ENCODE data around the gene CCDC146. TPM values are rescaled to one million over a fixed set of nuclear protein-coding genes. Genes with fewer than 3 reads are reported as not detected.

Gene CCDC146
- total RNA-seq, 4 donors from 2014 or later, result 13.7 to 65.1 (median 15.7) TPM

DNA sequence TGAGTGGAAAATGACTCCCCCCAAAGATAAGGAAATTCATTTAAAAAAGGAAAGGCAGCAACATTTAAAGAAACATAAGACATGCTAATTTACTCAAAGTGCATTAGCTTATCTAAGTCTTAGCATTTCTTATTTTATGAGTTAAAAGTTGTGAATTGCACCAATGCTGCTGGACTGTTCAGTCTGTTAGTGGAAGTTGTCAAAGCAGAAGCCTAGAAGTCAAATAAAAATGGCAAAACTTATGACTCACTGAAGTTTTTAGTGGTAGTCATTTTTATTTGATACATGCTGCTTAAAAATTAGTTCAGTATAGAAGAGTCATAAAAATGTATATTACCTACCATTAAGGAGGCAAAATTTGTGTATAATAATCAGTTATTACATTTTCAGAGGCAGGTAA lies 168.0 kb downstream of the CCDC146 start:
- DNase-seq (ENCODE audit: low spot score in 2 of 2), result no peak
- Histone ChIP-seq H3K9me3 (no peaks in the 10 kb centered on the region), H3K27ac (no peak overlapping the region), H3K36me3 (peaks cover 20% of the 10 kb centered on the region), H3K4me1 (no peaks in the 10 kb centered on the region), H3K4me3 (no peak overlapping the region), H3K27me3 (no peaks in the 10 kb centered on the region)
- TF ChIP-seq POLR2A (IDR thresholded peaks at IDR 0.05) (no peak), POLR2AphosphoS5 (IDR thresholded peaks at IDR 0.05) (no peak), EP300 (IDR thresholded peaks at IDR 0.05) (no peak)
- TF ChIP-seq, protein P1, sequence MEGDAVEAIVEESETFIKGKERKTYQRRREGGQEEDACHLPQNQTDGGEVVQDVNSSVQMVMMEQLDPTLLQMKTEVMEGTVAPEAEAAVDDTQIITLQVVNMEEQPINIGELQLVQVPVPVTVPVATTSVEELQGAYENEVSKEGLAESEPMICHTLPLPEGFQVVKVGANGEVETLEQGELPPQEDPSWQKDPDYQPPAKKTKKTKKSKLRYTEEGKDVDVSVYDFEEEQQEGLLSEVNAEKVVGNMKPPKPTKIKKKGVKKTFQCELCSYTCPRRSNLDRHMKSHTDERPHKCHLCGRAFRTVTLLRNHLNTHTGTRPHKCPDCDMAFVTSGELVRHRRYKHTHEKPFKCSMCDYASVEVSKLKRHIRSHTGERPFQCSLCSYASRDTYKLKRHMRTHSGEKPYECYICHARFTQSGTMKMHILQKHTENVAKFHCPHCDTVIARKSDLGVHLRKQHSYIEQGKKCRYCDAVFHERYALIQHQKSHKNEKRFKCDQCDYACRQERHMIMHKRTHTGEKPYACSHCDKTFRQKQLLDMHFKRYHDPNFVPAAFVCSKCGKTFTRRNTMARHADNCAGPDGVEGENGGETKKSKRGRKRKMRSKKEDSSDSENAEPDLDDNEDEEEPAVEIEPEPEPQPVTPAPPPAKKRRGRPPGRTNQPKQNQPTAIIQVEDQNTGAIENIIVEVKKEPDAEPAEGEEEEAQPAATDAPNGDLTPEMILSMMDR (IDR thresholded peaks at IDR 0.05), result no peak

DNA sequence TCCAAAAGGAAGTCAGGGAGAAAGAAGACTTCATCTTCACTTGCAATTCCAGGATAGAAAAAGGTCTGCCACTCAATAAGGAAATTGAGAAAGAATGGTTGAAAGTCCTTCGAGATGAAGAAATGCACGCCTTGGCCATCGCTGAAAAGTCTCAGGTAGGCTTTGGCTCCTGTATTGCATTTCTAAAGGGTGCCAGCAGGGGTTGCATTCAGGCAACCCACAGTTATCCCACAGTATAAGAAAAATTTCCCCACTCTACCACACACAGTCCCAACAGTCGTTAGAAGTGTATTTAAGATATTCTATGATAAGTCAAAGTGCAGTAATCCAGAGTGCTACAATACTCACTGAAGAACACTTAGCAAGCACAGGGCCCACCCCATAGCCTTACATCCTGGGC lies 170.6 kb downstream of the CCDC146 start:
- peaks cover 5% of the 10 kb centered on the region for H3K9me3 ChIP-seq
- no peak overlapping the region for H3K4me3 ChIP-seq
- DNase-seq (ENCODE audit: low spot score in 2 of 2), result no peak
- H3K27me3 ChIP-seq, result no peaks in the 10 kb centered on the region
- H3K36me3 ChIP-seq, result peaks cover 27% of the 10 kb centered on the region
- H3K4me1 ChIP-seq, result no peaks in the 10 kb centered on the region
- H3K27ac ChIP-seq, result no peak overlapping the region
- WGBS, result 93% methylated on average over 4 of the region's 4 CpGs
- no peak for TF ChIP-seq POLR2AphosphoS5 (IDR thresholded peaks at IDR 0.05)
- no peak for TF ChIP-seq POLR2A (IDR thresholded peaks at IDR 0.05)
- no peak for TF ChIP-seq EP300 (IDR thresholded peaks at IDR 0.05)
- TF ChIP-seq, protein P1 (IDR thresholded peaks at IDR 0.05), result no peak

DNA sequence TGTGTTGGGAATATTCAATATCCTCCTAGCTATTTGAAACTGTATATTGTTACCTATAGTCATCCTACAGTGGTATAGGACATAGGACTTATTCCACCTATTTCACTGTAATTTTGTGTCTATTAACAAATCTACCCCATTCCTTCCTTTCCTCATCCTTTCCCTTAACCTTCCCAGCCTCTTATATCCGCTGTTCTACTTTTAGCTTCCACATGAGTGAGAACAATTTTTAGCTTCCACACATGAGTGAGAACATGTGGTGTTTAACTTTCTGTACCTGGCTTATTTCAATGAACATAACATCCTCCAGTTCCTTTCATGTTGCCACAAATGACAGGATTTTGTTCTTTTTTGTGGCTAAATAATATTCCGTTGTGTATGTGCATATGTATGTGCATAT lies 173.1 kb downstream of the CCDC146 start:
- Histone ChIP-seq H3K27me3 (no peaks in the 10 kb centered on the region), H3K4me1 (no peaks in the 10 kb centered on the region), H3K27ac (no peak overlapping the region), H3K9me3 (peaks cover 5% of the 10 kb centered on the region), H3K36me3 (peaks cover 21% of the 10 kb centered on the region), H3K4me3 (no peak overlapping the region)
- no peak for TF ChIP-seq EP300 (IDR thresholded peaks at IDR 0.05)
- TF ChIP-seq, protein P1 (IDR thresholded peaks at IDR 0.05), result no peak
- TF ChIP-seq POLR2AphosphoS5 (IDR thresholded peaks at IDR 0.05), result no peak
- TF ChIP-seq POLR2A (IDR thresholded peaks at IDR 0.05), result no peak
- WGBS, result 95% methylated on average over 2 of the region's 2 CpGs
- DNase-seq (ENCODE audit: low spot score in 2 of 2), result no peak

DNA sequence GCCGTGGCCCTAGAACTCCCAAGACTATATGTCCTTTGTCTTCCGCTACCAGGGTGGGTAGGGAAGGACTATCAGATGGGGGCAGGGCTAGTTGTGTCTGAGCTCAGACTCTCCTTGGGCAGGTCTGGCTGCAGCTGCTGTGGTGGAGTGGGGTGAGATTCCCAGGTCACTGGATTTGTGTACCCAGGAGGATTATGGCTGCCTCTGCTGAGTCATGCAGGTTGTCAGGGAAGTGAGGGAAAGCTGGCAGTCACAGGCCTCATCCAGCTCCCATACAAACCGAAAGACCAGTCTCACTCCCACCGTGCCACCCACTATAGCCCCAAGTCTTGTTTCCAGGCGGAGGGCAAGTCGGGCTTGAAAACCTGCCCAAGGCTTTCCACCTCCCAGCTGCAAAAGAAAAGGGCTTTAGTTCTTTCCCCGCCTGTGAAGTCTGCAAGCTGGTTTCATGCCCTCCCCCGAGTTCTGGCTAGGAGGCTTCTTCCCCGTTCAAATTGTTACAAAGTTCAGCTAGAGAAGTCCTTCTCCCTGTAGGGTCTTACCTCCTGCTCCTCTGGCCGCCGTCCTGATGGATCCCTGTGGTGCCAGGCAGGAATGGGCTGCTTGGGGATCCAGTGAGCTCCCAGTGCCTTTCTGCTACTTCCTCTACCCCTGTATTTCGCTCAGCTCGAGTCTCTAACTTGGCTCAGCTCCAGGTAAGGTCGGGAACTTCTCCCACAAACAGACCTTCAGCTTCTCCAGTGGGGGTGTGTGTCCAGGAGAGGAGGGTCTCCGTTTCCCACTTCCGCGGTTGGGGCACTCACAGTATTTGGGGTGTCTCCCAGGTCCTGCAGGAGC lies 184.0 kb downstream of the CCDC146 start:
- H3K9me3 ChIP-seq, result no peaks in the 10 kb centered on the region
- H3K4me1 ChIP-seq, result peaks cover 24% of the 10 kb centered on the region
- 85% methylated on average over 17 of the region's 17 CpGs for WGBS
- no peak overlapping the region for H3K4me3 ChIP-seq
- DNase-seq (ENCODE audit: low spot score in 2 of 2), result no peak
- H3K27ac ChIP-seq, result no peak overlapping the region
- no peaks in the 10 kb centered on the region for H3K36me3 ChIP-seq
- H3K27me3 ChIP-seq, result no peaks in the 10 kb centered on the region
- TF ChIP-seq, protein P1 (IDR thresholded peaks at IDR 0.05), result no peak
- TF ChIP-seq POLR2AphosphoS5 (IDR thresholded peaks at IDR 0.05) (no peak), POLR2A (IDR thresholded peaks at IDR 0.05) (no peak), EP300 (IDR thresholded peaks at IDR 0.05) (no peak)

DNA sequence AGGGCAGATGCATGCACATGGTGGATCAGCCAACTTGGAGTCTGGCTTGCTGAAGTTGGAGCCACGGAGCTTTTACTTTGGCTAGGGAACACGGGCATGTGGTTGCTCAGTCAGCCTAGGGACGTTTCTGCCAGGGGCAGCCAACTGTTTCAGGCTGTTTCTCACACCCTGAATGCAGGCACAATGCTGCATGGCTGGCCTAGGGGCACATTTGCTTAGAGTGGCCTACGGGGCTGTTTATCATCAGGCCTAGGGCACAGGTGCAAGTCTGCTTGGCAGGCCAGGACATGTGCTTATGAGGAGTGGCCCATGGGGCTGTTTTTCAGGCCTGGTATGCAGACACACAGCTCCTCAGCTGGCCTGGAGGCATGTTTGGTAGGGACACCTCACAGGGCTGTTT lies 186.4 kb downstream of the CCDC146 start:
- Histone ChIP-seq H3K36me3 (no peaks in the 10 kb centered on the region), H3K27me3 (no peaks in the 10 kb centered on the region), H3K27ac (no peak overlapping the region), H3K9me3 (no peaks in the 10 kb centered on the region), H3K4me1 (peaks cover 38% of the 10 kb centered on the region), H3K4me3 (no peak overlapping the region)
- no CpG with 5 or more reads among the region's 4 CpGs for WGBS
- no peak for DNase-seq (ENCODE audit: low spot score in 2 of 2)
- TF ChIP-seq, protein P1 (IDR thresholded peaks at IDR 0.05), result no peak
- TF ChIP-seq POLR2AphosphoS5 (IDR thresholded peaks at IDR 0.05) (no peak), POLR2A (IDR thresholded peaks at IDR 0.05) (no peak), EP300 (IDR thresholded peaks at IDR 0.05) (no peak)

Measured in suprapubic skin (tissue), 4 donors.